GM23248 (cell line): ENCODE results near the gene CR1. TPM values are rescaled to one million over a fixed set of nuclear protein-coding genes. Genes with fewer than 3 reads are reported as not detected.
"Not testable (repeated sequence)": the region's sequence is repeated elsewhere in the genome, so short reads cannot be mapped to it uniquely, and the experiment has no call there.

ENCODE experiments used
- DNase-seq: peaks from one replicate; pipeline ENCODE4 v3.0.0-alpha.2; 2015
- H2AFZ ChIP-seq: fragments of 200-600 bp; sonication (generic); 2 replicates; pipeline ENCODE4 v1.6.1; 2016; ENCODE audit warnings: antibody characterized with exemption
- H3F3A ChIP-seq: fragments of 200-600 bp; sonication (generic); 2 replicates; pipeline ENCODE4 v1.6.1; 2016; ENCODE audit warnings: mild to moderate bottlenecking, antibody characterized with exemption, mixed run types; ENCODE audit not compliant: insufficient read depth
- H3K27ac ChIP-seq: fragments of 200-600 bp; sonication (generic); 2 replicates; pipeline ENCODE4 v1.5.1; 2016; ENCODE audit warnings: mild to moderate bottlenecking
- H3K27me3 ChIP-seq: fragments of 200-600 bp; sonication (generic); replicated peaks from 2 replicates; pipeline ENCODE4 v1.6.1; 2016; ENCODE audit warnings: mild to moderate bottlenecking; ENCODE audit not compliant: insufficient read depth
- H3K36me3 ChIP-seq: fragments of 200-600 bp; sonication (generic); 2 replicates; pipeline ENCODE4 v1.6.1; 2016; ENCODE audit warnings: low read depth, mild to moderate bottlenecking
- H3K4me1 ChIP-seq: fragments of 200-600 bp; sonication (generic); 2 replicates; pipeline ENCODE4 v1.6.1; 2016; ENCODE audit warnings: mild to moderate bottlenecking; ENCODE audit not compliant: insufficient read depth
- H3K4me2 ChIP-seq: fragments of 200-600 bp; sonication (generic); one replicate; pipeline ENCODE4 v1.6.1; 2016; ENCODE audit warnings: mild to moderate bottlenecking; ENCODE audit not compliant: unreplicated experiment
- H3K4me3 ChIP-seq: fragments of 200-600 bp; sonication (generic); 2 replicates; pipeline ENCODE4 v1.5.1; 2016; ENCODE audit warnings: mild to moderate bottlenecking
- H3K79me2 ChIP-seq: fragments of 200-600 bp; sonication (generic); 2 replicates; pipeline ENCODE4 v1.6.1; 2016; ENCODE audit warnings: mild to moderate bottlenecking; ENCODE audit not compliant: insufficient read depth
- H3K9ac ChIP-seq: fragments of 200-600 bp; sonication (generic); 2 replicates; pipeline ENCODE4 v1.6.1; 2016; ENCODE audit warnings: mild to moderate bottlenecking
- H3K9me2 ChIP-seq: fragments of 200-600 bp; sonication (generic); 2 replicates; pipeline ENCODE4 v1.6.1; 2016; ENCODE audit warnings: mixed run types, mild to moderate bottlenecking, moderate library complexity; ENCODE audit not compliant: insufficient read depth
- H3K9me3 ChIP-seq: fragments of 200-600 bp; sonication (generic); one replicate; pipeline ENCODE4 v1.6.1; 2017; ENCODE audit warnings: low read depth
- H4K20me1 ChIP-seq: fragments of 200-600 bp; sonication (generic); 2 replicates; pipeline ENCODE4 v1.6.0; 2016; ENCODE audit not compliant: insufficient read depth
- EZH2 ChIP-seq: fragments of 200-600 bp; sonication (generic); IDR thresholded peaks from 2 replicates; pipeline ENCODE4 v1.6.1; 2018; ENCODE audit warnings: antibody characterized with exemption, mild to moderate bottlenecking; ENCODE audit not compliant: insufficient read depth, poor library complexity, severe bottlenecking
- EZH2phosphoT487 ChIP-seq: fragments of 200-600 bp; sonication (generic); IDR thresholded peaks from 2 replicates; pipeline ENCODE4 v1.6.1; 2018; ENCODE audit warnings: antibody characterized with exemption, moderate library complexity, mild to moderate bottlenecking, low read depth; ENCODE audit not compliant: insufficient read depth
- WGBS, 2 experiments: methylation state at CpG; one replicate each; pipeline ENCODE4 v1.1.6; 2015 to 2017; ENCODE audit warnings: low lambda C conversion rate in 2 of 2, low coverage in 1 of 2; ENCODE audit errors: missing lambda C conversion rate in 2 of 2; 5-methylcytosine and 5-hydroxymethylcytosine counted together
- in situ Hi-C: fragments of 300-500 bp; cut with MboI; formaldehyde crosslinking; loops from 2 replicates; pipeline ENCODE4 v1.15.0; 2020
- polyA plus RNA-seq: library from polyadenylated mRNA; unstranded; fragments of >200 nt; fragmentation: Nextera tagmentation; extraction: Ambion mirVana; gene quantifications from 2 replicates; pipeline ENCODE4 v1.2.1, GENCODE V29; 2016
- total RNA-seq: library from RNA; depleted of rRNA; stranded (reverse); fragments of >200 nt; shearing (Covaris generic); gene quantifications from 2 replicates; pipeline ENCODE4 v1.2.3, GENCODE V29; 2014

CR1 gene
- total and polyA plus RNA-seq, 2 experiments from 2014 or later = not detected

DNA sequence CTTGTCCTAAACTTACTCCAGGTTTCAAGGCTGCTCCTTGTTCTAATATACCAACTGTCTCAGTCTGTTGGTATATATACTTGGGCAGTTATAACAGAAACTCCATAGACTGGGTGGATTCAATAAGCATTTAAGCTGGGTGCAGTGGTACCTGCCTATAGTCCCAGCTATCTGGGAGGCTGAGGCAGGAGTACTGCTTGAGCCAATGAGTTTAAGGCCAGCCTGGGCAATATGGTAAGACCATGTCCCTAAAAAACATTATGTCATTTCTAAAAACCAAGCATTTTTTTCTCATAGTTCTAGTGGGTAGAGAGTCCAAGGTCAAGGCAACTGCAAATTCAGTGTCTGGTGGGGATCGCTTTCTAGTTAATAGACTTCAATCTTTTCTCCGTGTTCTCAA, 131.5 kb downstream of the CR1 start:
- in situ Hi-C loops = no loop called here
- Histone ChIP-seq H3K4me1 (0 out of 2 replicates have a peak, but pooled peaks cover 4% of the 10 kb centered on the region), H3K9me3 (no peaks in the 10 kb centered on the region), H3K4me2 (no peak overlapping the region), H3K27me3 (no peaks in the 10 kb centered on the region), H3K4me3 (no peak overlapping the region), H3F3A (no peaks in the 10 kb centered on the region), H3K36me3 (no peaks in the 10 kb centered on the region), H3K9ac (no peak overlapping the region), H3K9me2 (no peaks in the 10 kb centered on the region), H3K79me2 (no peaks in the 10 kb centered on the region), H4K20me1 (no peaks in the 10 kb centered on the region), H2AFZ (no peak overlapping the region), H3K27ac (no peak overlapping the region)
- 91 to 95% methylated on average over 2 of the region's 2 CpGs for WGBS, 2 experiments
- no peak for DNase-seq
- TF ChIP-seq EZH2phosphoT487 = no peak
- TF ChIP-seq EZH2 = no peak

DNA sequence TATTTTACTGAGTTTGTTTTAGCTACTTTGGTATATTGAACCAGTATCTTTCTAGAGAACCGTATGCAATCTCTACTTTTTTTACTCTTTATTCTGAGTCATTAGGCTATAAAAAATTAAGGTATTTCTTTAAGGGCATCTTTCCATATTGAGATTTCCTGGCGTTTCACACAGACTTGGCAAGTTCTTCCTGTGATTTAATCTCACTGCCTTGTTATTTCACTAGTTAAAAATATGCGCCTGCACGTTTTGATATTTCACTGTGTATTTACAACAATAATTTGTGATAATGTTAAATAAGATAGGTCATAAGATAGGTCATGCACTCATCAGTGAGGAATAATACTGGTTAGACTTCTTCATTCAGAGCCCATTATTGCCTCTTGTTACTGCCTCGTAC, 132.8 kb downstream of the CR1 start:
- H2AFZ ChIP-seq = no peak overlapping the region
- H3K4me3 ChIP-seq = no peak overlapping the region
- in situ Hi-C loops = no loop called here
- TF ChIP-seq EZH2phosphoT487 (no peak), EZH2 (no peak)
- 50 to 55% methylated on average over 5 of the region's 5 CpGs for WGBS, 2 experiments
- 0 out of 2 replicates have a peak, but pooled peaks cover 4% of the 10 kb centered on the region for H3K4me1 ChIP-seq
- H3K79me2 ChIP-seq = no peaks in the 10 kb centered on the region
- no peaks in the 10 kb centered on the region for H4K20me1 ChIP-seq
- H3K9me3 ChIP-seq = no peaks in the 10 kb centered on the region
- H3K27me3 ChIP-seq = no peaks in the 10 kb centered on the region
- no peaks in the 10 kb centered on the region for H3K9me2 ChIP-seq
- H3K27ac ChIP-seq = no peak overlapping the region
- no peak for DNase-seq
- H3F3A ChIP-seq = no peaks in the 10 kb centered on the region
- H3K36me3 ChIP-seq = no peaks in the 10 kb centered on the region
- H3K4me2 ChIP-seq = no peak overlapping the region
- H3K9ac ChIP-seq = no peak overlapping the region

- 0 out of 2 replicates have a peak, but pooled peaks cover under 1% of the 10 kb centered on the region for H3K4me1 ChIP-seq
- no peak for DNase-seq
- TF ChIP-seq EZH2phosphoT487 (no peak), EZH2 (no peak)
- no peak overlapping the region for H3K4me3 ChIP-seq
- no peaks in the 10 kb centered on the region for H3K79me2 ChIP-seq
- H4K20me1 ChIP-seq = no peaks in the 10 kb centered on the region
- no peak overlapping the region for H3K4me2 ChIP-seq
- no peaks in the 10 kb centered on the region for H3K9me3 ChIP-seq
- H2AFZ ChIP-seq = no peak overlapping the region; the same call in 1 of the 2 replicates
- H3K27me3 ChIP-seq = no peaks in the 10 kb centered on the region
- 30 to 40% methylated on average over 1 of the region's 1 CpG for WGBS, 2 experiments
- H3K9me2 ChIP-seq = no peaks in the 10 kb centered on the region
- no peak overlapping the region for H3K9ac ChIP-seq
- in situ Hi-C loops = no loop called here
- H3K36me3 ChIP-seq = no peaks in the 10 kb centered on the region
- no peaks in the 10 kb centered on the region for H3F3A ChIP-seq
- H3K27ac ChIP-seq = no peak overlapping the region
Observed at GRCh38 chr1:207631137-207631536, 135.2 kb downstream of the CR1 start.

DNA sequence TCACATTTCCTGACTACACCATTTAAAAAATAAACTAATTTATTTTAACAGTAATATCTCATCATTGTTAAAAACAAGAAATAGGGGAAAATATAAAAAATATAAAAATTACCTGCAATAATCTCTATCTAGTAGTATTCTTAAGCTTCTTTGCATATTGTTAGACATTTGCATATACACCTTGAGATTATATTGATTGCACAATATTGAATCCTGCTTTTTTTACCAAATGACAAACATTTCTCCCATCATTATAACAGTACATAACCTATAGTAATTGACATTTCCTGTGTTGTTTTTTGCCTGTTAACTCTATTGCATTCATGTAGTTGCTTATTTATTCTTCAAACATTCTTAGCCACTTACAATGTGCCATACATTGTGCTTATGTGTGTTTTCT, 137.3 kb downstream of the CR1 start:
- Histone ChIP-seq H3K27ac (no peak overlapping the region), H3K79me2 (no peaks in the 10 kb centered on the region), H3K4me2 (no peak overlapping the region), H3K27me3 (no peaks in the 10 kb centered on the region), H3K9ac (no peak overlapping the region), H3K9me3 (no peaks in the 10 kb centered on the region), H4K20me1 (no peaks in the 10 kb centered on the region), H3K4me3 (no peak overlapping the region), H2AFZ (no peak overlapping the region), H3K9me2 (no peaks in the 10 kb centered on the region), H3K36me3 (no peaks in the 10 kb centered on the region), H3K4me1 (no peaks in the 10 kb centered on the region), H3F3A (no peaks in the 10 kb centered on the region)
- in situ Hi-C loops = no loop called here
- no peak for DNase-seq
- TF ChIP-seq EZH2phosphoT487 (no peak), EZH2 (no peak)

DNA sequence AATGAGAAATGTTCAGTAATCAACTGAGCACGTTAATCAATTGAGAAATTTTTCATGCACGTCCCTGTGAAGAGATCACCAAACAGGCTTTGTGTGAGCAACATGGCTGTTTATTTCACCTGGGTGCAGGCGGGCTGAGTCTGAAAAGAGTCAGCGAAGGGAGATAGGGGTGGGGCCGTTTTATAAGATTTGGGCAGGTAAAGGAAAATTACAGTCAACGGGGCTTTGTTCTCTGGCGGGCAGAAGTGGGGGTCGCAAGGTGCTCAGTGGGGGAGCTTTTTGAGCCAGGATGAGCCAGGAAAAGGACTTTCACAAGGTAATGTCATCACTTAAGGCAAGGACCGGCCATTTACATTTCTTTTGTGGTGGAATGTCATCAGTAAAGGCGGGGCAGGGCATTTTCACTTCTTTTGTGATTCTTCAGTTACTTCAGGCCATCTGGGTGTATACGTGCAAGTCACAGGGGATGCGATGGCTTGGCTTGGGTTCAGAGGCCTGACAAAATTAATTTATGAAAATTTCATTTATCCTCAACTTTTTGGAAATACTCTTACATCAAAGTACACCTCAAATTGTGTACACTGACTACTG, 137.8 kb downstream of the CR1 start:
- H3K36me3 ChIP-seq, H3K27me3 ChIP-seq, DNase-seq, H3K9me3 ChIP-seq, H3F3A ChIP-seq, H3K4me3 ChIP-seq, H3K9me2 ChIP-seq, H3K9ac ChIP-seq, H2AFZ ChIP-seq, H4K20me1 ChIP-seq, H3K27ac ChIP-seq, H3K79me2 ChIP-seq, H3K4me1 ChIP-seq, H3K4me2 ChIP-seq, in situ Hi-C loops: not testable (repeated sequence)
- WGBS, 2 experiments = 70 to 71% methylated on average over 12 of the region's 12 CpGs

DNA sequence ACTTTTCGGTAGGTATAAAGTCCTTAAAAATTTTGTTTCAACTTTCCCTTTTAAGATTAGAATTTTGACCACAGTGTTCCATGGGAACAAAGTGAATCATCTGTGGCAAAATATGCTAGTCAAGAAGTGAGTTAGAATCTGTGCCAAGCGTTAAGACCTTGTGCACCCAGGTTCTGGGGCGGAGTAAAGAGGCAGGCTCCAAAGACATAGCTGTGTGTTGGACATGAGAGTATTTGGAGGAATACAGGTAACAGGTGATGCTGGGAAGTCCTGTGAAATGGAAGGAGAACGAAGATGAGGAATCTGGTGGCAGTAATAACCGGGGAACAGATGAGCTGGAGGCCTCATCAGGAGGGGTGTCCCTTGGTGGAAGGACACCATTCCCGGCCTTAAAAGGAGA, 138.3 kb downstream of the CR1 start:
- H3K36me3 ChIP-seq, H3K4me1 ChIP-seq, H3K9me3 ChIP-seq, H3K9ac ChIP-seq, H3K4me2 ChIP-seq, H3K4me3 ChIP-seq, in situ Hi-C loops, H3F3A ChIP-seq, H3K79me2 ChIP-seq, H3K27me3 ChIP-seq, H3K27ac ChIP-seq, H4K20me1 ChIP-seq, DNase-seq, H2AFZ ChIP-seq, H3K9me2 ChIP-seq: not testable (repeated sequence)
- 77 to 83% methylated on average over 6 of the region's 6 CpGs for WGBS, 2 experiments

GRCh38 chr1:207635569-207636186, 139.7 kb downstream of the CR1 start:
- DNase-seq, in situ Hi-C loops, H4K20me1 ChIP-seq, H3K27ac ChIP-seq, H3K9me3 ChIP-seq, H3K79me2 ChIP-seq, H3K9me2 ChIP-seq, H2AFZ ChIP-seq, H3K9ac ChIP-seq, H3K4me1 ChIP-seq, H3K27me3 ChIP-seq, H3K4me2 ChIP-seq, H3F3A ChIP-seq, H3K36me3 ChIP-seq, H3K4me3 ChIP-seq: not testable (repeated sequence)
- WGBS, 2 experiments = 90 to 92% methylated on average over 7 of the region's 7 CpGs
